IMR-90 (cell line): ENCODE measurements around the gene PHOX2A. TPM values are rescaled to one million over a fixed set of nuclear protein-coding genes. Genes with fewer than 3 reads are reported as not detected.

Source experiments
- ATAC-seq: fragments of 200-7000 bp; cut with Tn5 transposase; 2 replicates; pipeline ENCODE4 v1.9.1; 2020; ENCODE audit warnings: low read depth, mild to moderate bottlenecking, moderate library complexity
- BruUV-seq: library from RNA; stranded (reverse); fragments of 400-500 nt; replicated peaks from 2 replicates; lab custom pipeline; 2021; lab: Mats Ljungman, UMichigan
- CTCF ChIA-PET: fragments of 300-600 bp; formaldehyde crosslinking; extraction: SDS; loops from one replicate; lab custom pipeline; 2021; ENCODE audit warnings: antibody characterized with exemption; lab: Yijun Ruan, JAX
- POLR2A ChIA-PET: fragments of 300-600 bp; sonication (Branson Sonifier 250); formaldehyde crosslinking; loops from one replicate; lab custom pipeline; 2022; ENCODE audit warnings: antibody characterized with exemption; ENCODE audit not compliant: unreplicated experiment; lab: Charles Lee
- DNase-seq: peaks from one replicate; pipeline ENCODE4 v3.0.0; 2013
- H2AFZ ChIP-seq: replicated peaks from 2 replicates; pipeline ENCODE3; 2013; ENCODE audit warnings: low read length, mild to moderate bottlenecking; ENCODE audit not compliant: poor library complexity
- H2AK5ac ChIP-seq: 2 replicates; pipeline ENCODE4 v1.6.1; 2013; ENCODE audit warnings: low read depth, low read length, inconsistent platforms
- H2AK9ac ChIP-seq: replicated peaks from 2 replicates; pipeline ENCODE3; 2013; ENCODE audit warnings: mild to moderate bottlenecking, low read depth, low read length, moderate library complexity; ENCODE audit not compliant: poor library complexity
- H2BK120ac ChIP-seq: 2 replicates; pipeline ENCODE4 v1.6.1; 2013; ENCODE audit warnings: low read depth, low read length, inconsistent platforms
- H2BK15ac ChIP-seq: 3 replicates; pipeline ENCODE4 v1.6.1; 2013; ENCODE audit warnings: low read depth, low read length, inconsistent platforms
- H2BK20ac ChIP-seq: 2 replicates; pipeline ENCODE4 v1.6.1; 2013; ENCODE audit warnings: low read depth, mild to moderate bottlenecking, inconsistent platforms, low read length, moderate library complexity
- H2BK5ac ChIP-seq: 2 replicates; pipeline ENCODE4 v1.6.1; 2013; ENCODE audit warnings: mild to moderate bottlenecking, low read depth, low read length, inconsistent platforms; ENCODE audit not compliant: poor library complexity, severe bottlenecking
- H3K14ac ChIP-seq: replicated peaks from 2 replicates; pipeline ENCODE4 v1.6.1; 2013; ENCODE audit warnings: low read depth, low read length, inconsistent platforms
- H3K18ac ChIP-seq: 2 replicates; pipeline ENCODE4 v1.6.1; 2013; ENCODE audit warnings: low read depth, low read length, control low read depth
- H3K23ac ChIP-seq: 2 replicates; pipeline ENCODE4 v1.6.1; 2013; ENCODE audit warnings: low read depth, low read length, inconsistent platforms
- H3K27ac ChIP-seq: 2 replicates; pipeline ENCODE4 v1.5.1; 2013; ENCODE audit warnings: mild to moderate bottlenecking, control low read depth, low read length; ENCODE audit not compliant: insufficient read depth
- H3K27me3 ChIP-seq: 2 replicates; pipeline ENCODE4 v1.6.1; 2013; ENCODE audit warnings: low read length; ENCODE audit not compliant: control insufficient read depth, insufficient read depth
- H3K36me3 ChIP-seq: 2 replicates; pipeline ENCODE4 v1.6.1; 2013; ENCODE audit warnings: low read length, mixed read lengths; ENCODE audit not compliant: control insufficient read depth, insufficient read depth
- H3K4ac ChIP-seq: 2 replicates; pipeline ENCODE4 v1.6.1; 2013; ENCODE audit warnings: low read depth, low read length, inconsistent platforms
- H3K4me1 ChIP-seq: 2 replicates; pipeline ENCODE4 v1.6.1; 2013; ENCODE audit warnings: low read length, mixed read lengths; ENCODE audit not compliant: control insufficient read depth, insufficient read depth
- H3K4me2 ChIP-seq: 2 replicates; pipeline ENCODE4 v1.6.1; 2013; ENCODE audit warnings: low read depth, mild to moderate bottlenecking, control low read depth, low read length, moderate library complexity
- H3K4me3 ChIP-seq: 2 replicates; pipeline ENCODE4 v1.5.1; 2013; ENCODE audit warnings: low read depth, mild to moderate bottlenecking, control low read depth, low read length, moderate library complexity; ENCODE audit not compliant: insufficient read depth
- H3K56ac ChIP-seq: 2 replicates; pipeline ENCODE4 v1.6.1; 2013; ENCODE audit warnings: low read length, inconsistent platforms; ENCODE audit not compliant: insufficient read depth; ENCODE audit errors: extremely low read depth
- H3K79me1 ChIP-seq, 2 experiments: 2 replicates each; pipeline ENCODE4 v1.6.1; 2013; ENCODE audit warnings: low read length in 2 of 2, inconsistent platforms in 1 of 2, low read depth in 1 of 2
- H3K9ac ChIP-seq: 2 replicates; pipeline ENCODE4 v1.6.1; 2013; ENCODE audit warnings: low read depth, low read length, control low read depth
- H3K9me1 ChIP-seq: 2 replicates; pipeline ENCODE4 v1.6.1; 2013; ENCODE audit warnings: low read length, inconsistent platforms; ENCODE audit not compliant: insufficient read depth
- H3K9me3 ChIP-seq: 2 replicates; pipeline ENCODE4 v1.6.1; 2013; ENCODE audit warnings: low read length; ENCODE audit not compliant: control insufficient read depth, insufficient read depth
- H4K20me1 ChIP-seq: 2 replicates; pipeline ENCODE4 v1.6.1; 2013; ENCODE audit warnings: low read length, inconsistent platforms; ENCODE audit not compliant: insufficient read depth
- H4K5ac ChIP-seq: 2 replicates; pipeline ENCODE4 v1.6.1; 2013; ENCODE audit warnings: mild to moderate bottlenecking, low read depth, low read length, control low read depth
- H4K8ac ChIP-seq, 2 experiments: 2 replicates each; pipeline ENCODE4 v1.6.1; 2013; ENCODE audit warnings: low read depth in 2 of 2, low read length in 2 of 2, control low read depth in 1 of 2, inconsistent platforms in 1 of 2
- H4K91ac ChIP-seq: 2 replicates; pipeline ENCODE4 v1.6.1; 2013; ENCODE audit warnings: low read depth, low read length, inconsistent platforms; ENCODE audit not compliant: insufficient read depth
- RAD21 ChIP-seq: IDR thresholded peaks from 2 replicates; pipeline ENCODE4 v1.6.1; 2012; ENCODE audit warnings: low read length, improper control_type of control experiment
- RCOR1 ChIP-seq: IDR thresholded peaks from 2 replicates; pipeline ENCODE4 v1.6.1; 2012; ENCODE audit warnings: mild to moderate bottlenecking, low read length, improper control_type of control experiment; ENCODE audit not compliant: insufficient replicate concordance
- RFX5 ChIP-seq: IDR thresholded peaks from 2 replicates; pipeline ENCODE4 v1.8.0; 2012; ENCODE audit warnings: low read depth, mild to moderate bottlenecking, low read length, moderate library complexity
- WGBS, 2 experiments: methylation state at CpG; one replicate each; pipeline versions ENCODE4 v1.1.5 to v1.1.7; 2013; ENCODE audit warnings: missing lambda C conversion rate in 2 of 2; ENCODE audit not compliant: insufficient read length in 1 of 2; ENCODE audit errors: extremely low coverage in 2 of 2; 5-methylcytosine and 5-hydroxymethylcytosine counted together
- dilution Hi-C: fragments of 300-500 bp; cut with HindIII; formaldehyde crosslinking; loops from one replicate; pipeline ENCODE4 v1.14.3; 2018; ENCODE audit warnings: low sequenced_read_pairs; ENCODE audit not compliant: unreplicated experiment
- in situ Hi-C: fragments of 300-500 bp; cut with MboI; formaldehyde crosslinking; loops from 3 replicates; pipeline ENCODE4 v1.14.3; 2019; ENCODE audit warnings: low sequenced_read_pairs, inconsistent platforms, mixed read lengths
- intact Hi-C: fragments of 100-400 bp; cut with micrococcal nuclease; formaldehyde crosslinking; loops from 2 replicates; pipeline ENCODE4 v1.10.0; 2022
- polyA plus RNA-seq, 3 experiments: library from polyadenylated mRNA; depleted of rRNA; stranded (reverse); fragments of >200 nt; gene quantifications; 2 replicates each; pipeline ENCODE4 v1.2.3, GENCODE V29; 2012; ENCODE audit warnings: low replicate concordance in 1 of 3
- total RNA-seq: library from RNA; depleted of rRNA; stranded (reverse); fragments of >200 nt; gene quantifications from 2 replicates; pipeline ENCODE4 v1.2.3, GENCODE V29; 2012
- TF ChIP-seq, protein P1 (sequence below): fragments of 150-350 bp; IDR thresholded peaks from 2 replicates; pipeline ENCODE4 v1.6.1; 2016; ENCODE audit warnings: low read depth, mild to moderate bottlenecking, low read length, moderate library complexity, borderline replicate concordance

The PHOX2A gene
- total and polyA plus RNA-seq, 2 of the 4 experiments (the other 2 are of a cell fraction), result not detected

DNA sequence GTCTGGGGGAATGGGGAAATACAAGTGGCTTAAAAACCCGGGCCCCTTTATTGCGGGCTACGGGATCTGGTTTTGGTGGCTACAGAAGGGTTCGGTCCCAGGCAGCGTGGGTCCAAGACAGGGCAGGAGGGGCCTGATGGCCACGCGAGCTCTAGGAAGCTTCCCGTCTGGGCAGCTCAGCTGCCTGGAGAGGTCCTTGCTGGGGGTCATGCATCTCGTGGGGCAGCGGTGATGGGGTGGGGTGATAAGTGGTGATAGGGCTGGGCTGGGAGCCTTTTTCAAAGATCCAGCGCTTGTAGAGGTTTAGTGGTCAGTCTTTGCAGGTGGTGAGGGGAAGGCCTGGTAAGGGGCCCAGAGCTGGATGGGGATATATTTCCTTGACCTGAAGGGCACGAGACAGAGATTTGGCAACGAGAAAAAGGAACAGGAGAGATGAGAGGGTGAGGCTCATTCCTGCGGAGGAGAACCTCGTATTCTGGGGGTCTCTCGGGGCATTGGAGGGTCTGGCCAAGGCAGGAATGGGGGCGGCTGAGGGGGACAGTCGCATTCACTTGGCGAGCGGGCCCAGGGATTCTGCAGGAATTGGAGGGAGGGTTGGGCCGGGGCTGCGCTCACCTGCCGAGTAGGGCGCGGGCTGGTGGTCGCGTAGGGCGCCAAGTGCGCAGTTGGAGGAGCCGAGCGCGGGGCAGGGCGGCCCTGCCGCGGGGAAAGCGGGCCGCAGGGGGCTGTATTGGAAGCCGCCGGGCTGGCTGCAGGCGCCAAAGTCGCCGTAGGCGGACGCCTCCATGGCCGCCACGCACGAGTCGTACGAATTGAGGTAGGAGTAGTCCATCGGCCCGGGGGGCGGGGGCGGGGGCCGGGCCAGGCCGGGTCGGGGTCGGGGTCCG lies 560 bp downstream of the PHOX2A start:
- no TSS peak for BruUV-seq
- Histone ChIP-seq H2BK5ac (no peak overlapping the region), H3K4me1 (peaks cover 2% of the 10 kb centered on the region; the same call in 1 of the 2 replicates), H2BK15ac (no peak overlapping the region), H3K18ac (no peak overlapping the region), H4K20me1 (peaks cover 11% of the 10 kb centered on the region), H3K9me1 (no peaks in the 10 kb centered on the region), H3K4ac (no peak overlapping the region), H3K4me3 (no peak overlapping the region), H3K9me3 (peaks cover 7% of the 10 kb centered on the region), H3K27ac (no peak overlapping the region), H3K56ac (no peak overlapping the region), H4K5ac (no peak overlapping the region), H3K27me3 (peaks cover 74% of the 10 kb centered on the region), H3K36me3 (peaks cover under 1% of the 10 kb centered on the region; the same call in 1 of the 2 replicates), H3K9ac (no peak overlapping the region), H2AK5ac (no peak overlapping the region), H2BK120ac (no peak overlapping the region), H3K4me2 (no peak overlapping the region), H2AK9ac (no peak overlapping the region), H2AFZ (no peak overlapping the region), H3K14ac (no peak overlapping the region), H2BK20ac (no peak overlapping the region), H4K8ac (no peak overlapping the region), H3K79me1 (no peaks in the 10 kb centered on the region), H4K91ac (no peak overlapping the region), H3K23ac (no peak overlapping the region)
- intact Hi-C loops (no loop called here), dilution Hi-C loops (no loop called here), in situ Hi-C loops (no loop called here)
- ATAC-seq (no peak), DNase-seq (no peak)
- CTCF ChIA-PET, result no interaction called here
- POLR2A ChIA-PET, result no interaction called here
- TF ChIP-seq RFX5 (no peak), RAD21 (no peak), RCOR1 (no peak)
- TF ChIP-seq, protein P1, sequence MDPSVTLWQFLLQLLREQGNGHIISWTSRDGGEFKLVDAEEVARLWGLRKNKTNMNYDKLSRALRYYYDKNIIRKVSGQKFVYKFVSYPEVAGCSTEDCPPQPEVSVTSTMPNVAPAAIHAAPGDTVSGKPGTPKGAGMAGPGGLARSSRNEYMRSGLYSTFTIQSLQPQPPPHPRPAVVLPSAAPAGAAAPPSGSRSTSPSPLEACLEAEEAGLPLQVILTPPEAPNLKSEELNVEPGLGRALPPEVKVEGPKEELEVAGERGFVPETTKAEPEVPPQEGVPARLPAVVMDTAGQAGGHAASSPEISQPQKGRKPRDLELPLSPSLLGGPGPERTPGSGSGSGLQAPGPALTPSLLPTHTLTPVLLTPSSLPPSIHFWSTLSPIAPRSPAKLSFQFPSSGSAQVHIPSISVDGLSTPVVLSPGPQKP, result no peak
- WGBS, 2 experiments, result 14% methylated on average over 42 of the region's 58 CpGs; no CpG with 5 or more reads in 1 of the 2 experiments
